ENCODE data around the gene APOL1.

DNA sequence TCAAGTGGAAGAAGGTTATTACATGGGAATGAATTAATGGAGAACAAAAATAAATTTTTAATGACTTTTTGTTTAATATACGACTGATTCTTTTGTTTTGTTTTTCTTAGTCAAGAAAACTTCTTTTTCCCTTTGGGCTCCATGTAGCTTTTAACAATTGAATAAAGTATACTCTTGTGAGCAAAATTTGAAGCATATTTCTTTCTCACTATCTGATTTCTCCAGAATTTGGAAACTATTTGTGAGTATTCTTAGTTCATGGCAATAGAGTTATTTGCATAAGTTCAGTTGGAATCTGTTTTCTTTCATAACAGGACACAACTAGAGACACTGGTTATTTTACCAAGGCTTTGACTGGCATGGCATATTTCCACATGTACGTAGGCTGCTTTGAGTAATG is 3.8 kb upstream of the APOL1 start:
- TF ChIP-seq, protein P1, sequence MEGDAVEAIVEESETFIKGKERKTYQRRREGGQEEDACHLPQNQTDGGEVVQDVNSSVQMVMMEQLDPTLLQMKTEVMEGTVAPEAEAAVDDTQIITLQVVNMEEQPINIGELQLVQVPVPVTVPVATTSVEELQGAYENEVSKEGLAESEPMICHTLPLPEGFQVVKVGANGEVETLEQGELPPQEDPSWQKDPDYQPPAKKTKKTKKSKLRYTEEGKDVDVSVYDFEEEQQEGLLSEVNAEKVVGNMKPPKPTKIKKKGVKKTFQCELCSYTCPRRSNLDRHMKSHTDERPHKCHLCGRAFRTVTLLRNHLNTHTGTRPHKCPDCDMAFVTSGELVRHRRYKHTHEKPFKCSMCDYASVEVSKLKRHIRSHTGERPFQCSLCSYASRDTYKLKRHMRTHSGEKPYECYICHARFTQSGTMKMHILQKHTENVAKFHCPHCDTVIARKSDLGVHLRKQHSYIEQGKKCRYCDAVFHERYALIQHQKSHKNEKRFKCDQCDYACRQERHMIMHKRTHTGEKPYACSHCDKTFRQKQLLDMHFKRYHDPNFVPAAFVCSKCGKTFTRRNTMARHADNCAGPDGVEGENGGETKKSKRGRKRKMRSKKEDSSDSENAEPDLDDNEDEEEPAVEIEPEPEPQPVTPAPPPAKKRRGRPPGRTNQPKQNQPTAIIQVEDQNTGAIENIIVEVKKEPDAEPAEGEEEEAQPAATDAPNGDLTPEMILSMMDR (conservative IDR thresholded peaks at IDR 0.05), result no peak
- no peak for TF ChIP-seq EZH2 (IDR thresholded peaks at IDR 0.05; ENCODE audit: low read depth)

Data from PC-9 (cell line).